ENCODE results near the gene TRIM45.
A peak's percentile ranks its signal among the peaks of the same experiment; 100 is the strongest.
"Not testable (repeated sequence)": the region's sequence is repeated elsewhere in the genome, so short reads cannot be mapped to it uniquely, and the experiment has no call there.

TRIM45 gene, protein sequence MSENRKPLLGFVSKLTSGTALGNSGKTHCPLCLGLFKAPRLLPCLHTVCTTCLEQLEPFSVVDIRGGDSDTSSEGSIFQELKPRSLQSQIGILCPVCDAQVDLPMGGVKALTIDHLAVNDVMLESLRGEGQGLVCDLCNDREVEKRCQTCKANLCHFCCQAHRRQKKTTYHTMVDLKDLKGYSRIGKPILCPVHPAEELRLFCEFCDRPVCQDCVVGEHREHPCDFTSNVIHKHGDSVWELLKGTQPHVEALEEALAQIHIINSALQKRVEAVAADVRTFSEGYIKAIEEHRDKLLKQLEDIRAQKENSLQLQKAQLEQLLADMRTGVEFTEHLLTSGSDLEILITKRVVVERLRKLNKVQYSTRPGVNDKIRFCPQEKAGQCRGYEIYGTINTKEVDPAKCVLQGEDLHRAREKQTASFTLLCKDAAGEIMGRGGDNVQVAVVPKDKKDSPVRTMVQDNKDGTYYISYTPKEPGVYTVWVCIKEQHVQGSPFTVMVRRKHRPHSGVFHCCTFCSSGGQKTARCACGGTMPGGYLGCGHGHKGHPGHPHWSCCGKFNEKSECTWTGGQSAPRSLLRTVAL

GRCh38 chr1:117121589-117122329 lies at the start of gene TRIM45:
TSS of gene TRIM45 (minus strand) at chr1:117121749. CDS start at chr1:117121201, 548 bp downstream.
- peak; percentile 90 for DNase-seq

DNA sequence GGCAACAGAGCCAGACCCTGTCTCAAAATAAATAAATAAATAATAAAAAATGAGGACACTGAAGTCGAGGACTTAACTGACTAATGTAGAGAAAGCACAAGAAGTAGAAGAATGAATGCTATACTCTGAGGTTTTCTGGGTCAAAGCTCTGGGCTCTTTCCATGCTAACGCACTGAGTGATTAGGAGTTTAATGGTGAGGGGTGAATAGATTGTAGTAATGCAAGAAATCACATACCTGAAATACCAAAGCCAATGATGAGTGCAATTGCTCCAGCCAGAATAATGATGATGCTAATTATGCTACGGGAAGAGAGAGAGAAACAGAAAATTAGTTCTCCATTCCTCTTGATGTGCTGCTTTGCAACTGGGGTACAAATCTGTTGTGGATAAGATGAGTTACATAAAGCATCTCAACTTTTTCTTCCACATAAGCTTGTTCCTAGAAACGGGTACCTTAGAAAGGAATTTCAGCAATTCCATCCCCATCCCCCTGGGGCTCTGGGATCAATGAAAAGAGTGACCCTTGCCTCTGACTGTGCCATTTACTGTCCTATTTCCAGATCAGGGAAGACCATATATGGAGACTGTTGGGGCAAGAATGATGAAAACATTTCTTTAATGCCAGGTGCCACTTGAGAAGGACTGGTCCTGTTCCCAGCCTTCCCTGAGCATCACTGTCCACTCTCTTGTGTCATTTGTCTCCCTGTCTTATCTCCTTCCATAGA lies 48.5 kb upstream of the TRIM45 start:
- no peak for DNase-seq

- DNase-seq = no peak
Measured at GRCh38 chr1:117167402-117167801, 45.9 kb upstream of the TRIM45 start.

- no peak for DNase-seq
Measured at GRCh38 chr1:117166076-117166475, 44.5 kb upstream of the TRIM45 start.

DNA sequence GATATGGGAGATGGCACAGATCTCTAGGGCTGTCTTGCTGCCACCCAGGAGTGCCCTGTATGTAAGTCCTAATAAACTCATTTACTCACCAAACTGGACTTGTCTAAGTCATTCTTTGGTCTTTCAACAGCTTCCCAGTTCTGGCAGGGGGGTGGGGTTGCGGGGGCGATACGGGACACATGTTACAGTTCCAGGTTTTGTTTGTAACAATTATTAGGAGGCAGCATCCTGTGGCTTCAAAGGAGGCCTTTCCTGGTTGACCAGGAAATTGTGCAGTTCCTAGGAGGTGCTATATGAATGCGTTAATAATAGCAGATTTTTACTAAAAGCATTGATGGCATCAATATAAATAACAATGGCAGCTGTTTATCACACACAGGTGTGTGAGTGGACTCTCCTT lies 42.7 kb upstream of the TRIM45 start:
- no peak for DNase-seq

DNA sequence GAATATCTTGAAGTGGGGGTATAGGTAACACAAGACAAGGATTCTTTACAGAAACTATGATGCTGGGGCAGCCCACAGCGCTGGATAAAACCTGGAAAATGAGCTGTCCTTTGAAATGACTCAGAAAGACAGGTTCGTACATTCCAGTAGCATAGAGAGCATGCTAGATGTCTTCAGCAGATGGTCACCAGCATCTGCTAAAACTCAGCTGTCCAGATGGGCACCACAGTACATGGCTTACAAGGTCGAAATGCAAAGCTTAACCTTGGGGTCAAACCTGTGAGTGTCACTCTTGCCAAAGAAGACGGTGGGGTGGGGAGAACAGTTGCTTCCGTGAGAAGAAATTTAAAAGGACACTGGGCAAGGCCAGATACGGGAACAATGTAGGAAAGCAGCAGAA lies 41.3 kb upstream of the TRIM45 start:
- DNase-seq = no peak

DNA sequence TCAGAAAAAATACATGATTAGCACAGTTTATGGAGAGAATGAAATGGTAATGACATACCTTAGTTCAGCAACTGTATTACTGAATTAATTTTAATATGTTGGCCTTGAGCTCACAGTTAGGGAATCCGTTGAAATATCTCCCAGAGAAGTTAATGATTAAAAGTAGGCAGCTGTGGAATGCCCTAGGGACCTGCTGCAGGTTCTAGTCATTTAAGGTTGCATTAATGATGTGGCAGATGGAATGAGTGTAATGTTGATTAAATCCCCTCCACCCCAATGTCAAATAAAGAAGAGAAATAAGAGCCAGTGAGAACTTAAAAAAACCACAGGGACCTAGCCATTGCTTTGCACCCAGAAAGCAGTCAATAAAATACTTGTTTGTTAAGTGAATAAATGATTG lies 40.3 kb upstream of the TRIM45 start:
- no peak for DNase-seq

GRCh38 chr1:117151305-117151704 lies 29.8 kb upstream of the TRIM45 start:
- DNase-seq = not testable (repeated sequence)

GRCh38 chr1:117150316-117150715 lies 28.8 kb upstream of the TRIM45 start:
- DNase-seq = no peak

GRCh38 chr1:117147856-117148588 lies 26.5 kb upstream of the TRIM45 start:
- DNase-seq = no peak

- no peak for DNase-seq
Measured at GRCh38 chr1:117147341-117147831, 25.8 kb upstream of the TRIM45 start.

DNA sequence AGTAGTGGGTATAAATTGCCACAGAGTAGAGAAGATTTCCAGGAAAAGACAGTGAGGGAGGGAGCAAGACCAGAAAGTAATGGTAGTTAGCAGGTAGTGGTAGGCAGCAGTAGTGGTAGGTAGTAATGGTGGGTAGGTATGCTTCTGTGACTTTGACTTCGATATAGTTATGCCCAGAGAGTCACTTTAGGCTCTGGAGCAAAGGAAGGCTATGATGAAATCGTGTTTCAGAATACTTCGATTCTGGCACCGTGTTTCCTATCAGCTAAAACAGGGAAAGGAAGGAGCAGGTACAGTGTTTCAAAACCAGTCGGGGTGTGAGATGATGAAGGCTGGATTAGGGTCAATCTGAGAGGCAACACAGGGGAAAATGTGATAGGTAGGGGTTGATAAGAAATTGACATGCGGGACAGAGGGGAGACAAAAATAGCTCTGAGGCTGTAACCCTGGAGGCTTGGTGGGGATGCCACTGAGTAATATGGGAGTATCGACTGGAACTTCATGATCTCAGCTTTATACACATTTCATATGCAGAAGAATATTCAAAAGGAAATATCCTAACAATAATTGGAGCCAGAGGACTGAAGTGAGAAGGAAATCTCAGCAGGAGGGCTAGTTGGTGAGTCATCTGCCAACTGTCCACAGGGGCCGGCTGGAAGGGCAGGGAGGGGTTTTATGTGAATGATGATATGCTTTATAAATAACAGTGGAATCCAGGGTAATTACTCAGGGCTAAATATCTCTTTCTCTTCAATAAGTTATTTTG lies 25.2 kb upstream of the TRIM45 start:
- no peak for DNase-seq

DNA sequence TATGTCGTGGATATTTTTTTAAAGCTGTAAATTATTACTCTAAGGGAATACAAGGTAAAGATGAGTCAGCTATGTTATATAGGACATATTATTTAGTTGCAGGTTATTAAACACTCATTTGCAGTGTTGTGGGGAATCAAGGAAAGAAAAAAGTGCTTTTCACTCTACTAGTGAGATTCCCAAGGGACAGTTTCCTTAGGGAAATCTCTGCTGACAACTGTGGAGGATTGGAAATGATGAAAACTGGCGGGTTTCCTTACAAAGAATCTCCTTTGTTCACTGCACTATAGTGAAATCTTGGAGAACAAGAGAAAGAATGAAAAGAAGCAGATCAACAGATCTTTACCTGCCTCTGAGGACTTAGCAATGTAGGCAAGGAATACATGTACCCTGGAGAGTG lies 24.5 kb upstream of the TRIM45 start:
- no peak for DNase-seq

- no peak for DNase-seq
Measured at GRCh38 chr1:117143871-117144270, 22.3 kb upstream of the TRIM45 start.

DNA sequence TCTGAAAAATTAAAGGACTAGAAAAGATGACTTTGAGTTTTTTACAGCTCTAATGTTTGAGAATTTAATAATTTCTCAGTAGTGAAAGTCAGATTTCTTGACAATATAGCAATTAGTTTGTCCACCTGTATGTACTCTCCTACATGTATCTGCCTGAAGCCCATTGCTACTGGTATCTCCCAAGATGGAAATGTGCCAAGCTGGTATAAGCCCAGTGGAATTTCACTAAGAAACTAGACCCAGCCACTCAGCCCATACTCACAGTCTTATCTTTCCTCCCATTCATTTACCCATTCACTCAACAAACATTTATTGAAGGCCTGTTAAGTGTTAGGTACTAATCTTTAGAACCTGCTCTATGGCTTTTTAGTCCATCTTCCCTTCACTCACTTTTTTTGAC lies 21.6 kb upstream of the TRIM45 start:
- no peak for DNase-seq

- no peak for DNase-seq
Measured at GRCh38 chr1:117142200-117142599, 20.7 kb upstream of the TRIM45 start.

- DNase-seq = no peak
Measured at GRCh38 chr1:117138561-117138960, 17.0 kb upstream of the TRIM45 start.

DNA sequence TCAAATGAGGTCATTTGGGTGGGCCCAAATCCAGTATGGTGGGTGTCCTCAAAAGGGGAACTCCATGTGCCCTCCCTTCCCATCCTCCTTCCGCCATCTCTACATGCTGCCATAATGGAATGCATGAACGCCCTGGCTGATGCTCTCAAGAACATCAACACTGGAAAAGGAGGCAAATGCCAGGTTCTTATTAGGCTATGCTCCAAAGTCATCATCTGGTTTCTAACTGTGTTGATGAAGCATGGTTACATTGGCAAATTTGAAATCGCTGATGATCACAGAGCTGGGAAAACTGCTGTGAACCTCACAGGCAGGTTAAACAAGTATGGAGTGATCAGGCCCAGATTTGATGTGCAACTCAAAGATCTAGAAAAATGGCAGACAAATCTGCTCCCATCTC lies 16.6 kb upstream of the TRIM45 start:
- DNase-seq = no peak

GRCh38 chr1:117137281-117137855 lies 15.8 kb upstream of the TRIM45 start:
- DNase-seq = no peak

GRCh38 chr1:117136749-117137148 lies 15.2 kb upstream of the TRIM45 start:
- no peak for DNase-seq

- DNase-seq = no peak
Measured at GRCh38 chr1:117135329-117135728, 13.8 kb upstream of the TRIM45 start.
